ENCODE data around the gene MAPKAPK2.

MAPKAPK2 gene

GRCh38 chr1:206723805-206724472, 39.2 kb downstream of the MAPKAPK2 start:
- FAIRE-seq: no peak

- no peak for FAIRE-seq
These were observed 40.6 kb downstream of the MAPKAPK2 start for GRCh38 chr1:206725109-206725963.

- no peak for FAIRE-seq
These were observed 43.4 kb downstream of the MAPKAPK2 start for GRCh38 chr1:206727981-206728696.

GRCh38 chr1:206728697-206728987, 43.9 kb downstream of the MAPKAPK2 start:
- no peak for FAIRE-seq

GRCh38 chr1:206729050-206729449, 44.3 kb downstream of the MAPKAPK2 start:
- FAIRE-seq: no peak

- FAIRE-seq: no peak
These were observed 44.8 kb downstream of the MAPKAPK2 start for GRCh38 chr1:206729507-206729906.

- no peak for FAIRE-seq
These were observed 47.8 kb downstream of the MAPKAPK2 start for GRCh38 chr1:206732508-206732907.

GRCh38 chr1:206732992-206733391, 48.3 kb downstream of the MAPKAPK2 start:
- no peak for FAIRE-seq

GRCh38 chr1:206734499-206735142, 49.9 kb downstream of the MAPKAPK2 start:
- no peak for FAIRE-seq

GRCh38 chr1:206735553-206736031, 50.9 kb downstream of the MAPKAPK2 start:
- FAIRE-seq: no peak

GRCh38 chr1:206736878-206737728, 52.4 kb downstream of the MAPKAPK2 start:
- no peak for FAIRE-seq

GRCh38 chr1:206737729-206738201, 53.1 kb downstream of the MAPKAPK2 start:
- FAIRE-seq: no peak

- no peak for FAIRE-seq
These were observed 54.0 kb downstream of the MAPKAPK2 start for GRCh38 chr1:206738370-206739366.

GRCh38 chr1:206739411-206740076, 54.8 kb downstream of the MAPKAPK2 start:
- no peak for FAIRE-seq

GRCh38 chr1:206741142-206741701, 56.5 kb downstream of the MAPKAPK2 start:
- no peak for FAIRE-seq

- FAIRE-seq: no peak
These were observed 58.1 kb downstream of the MAPKAPK2 start for GRCh38 chr1:206742719-206743383.

GRCh38 chr1:206744683-206745082, 60.0 kb downstream of the MAPKAPK2 start:
- FAIRE-seq: no peak

- FAIRE-seq: no peak
These were observed 60.6 kb downstream of the MAPKAPK2 start for GRCh38 chr1:206745301-206745700.

Data from colon (tissue), 2 donors.